ENCODE results near the gene CD101. TPM values are rescaled to one million over a fixed set of nuclear protein-coding genes. Genes with fewer than 3 reads are reported as not detected.
A peak's percentile ranks its signal among the peaks of the same experiment; 100 is the strongest.
"Not testable (repeated sequence)": the region's sequence is repeated elsewhere in the genome, so short reads cannot be mapped to it uniquely, and the experiment has no call there.

CD101 gene, protein sequence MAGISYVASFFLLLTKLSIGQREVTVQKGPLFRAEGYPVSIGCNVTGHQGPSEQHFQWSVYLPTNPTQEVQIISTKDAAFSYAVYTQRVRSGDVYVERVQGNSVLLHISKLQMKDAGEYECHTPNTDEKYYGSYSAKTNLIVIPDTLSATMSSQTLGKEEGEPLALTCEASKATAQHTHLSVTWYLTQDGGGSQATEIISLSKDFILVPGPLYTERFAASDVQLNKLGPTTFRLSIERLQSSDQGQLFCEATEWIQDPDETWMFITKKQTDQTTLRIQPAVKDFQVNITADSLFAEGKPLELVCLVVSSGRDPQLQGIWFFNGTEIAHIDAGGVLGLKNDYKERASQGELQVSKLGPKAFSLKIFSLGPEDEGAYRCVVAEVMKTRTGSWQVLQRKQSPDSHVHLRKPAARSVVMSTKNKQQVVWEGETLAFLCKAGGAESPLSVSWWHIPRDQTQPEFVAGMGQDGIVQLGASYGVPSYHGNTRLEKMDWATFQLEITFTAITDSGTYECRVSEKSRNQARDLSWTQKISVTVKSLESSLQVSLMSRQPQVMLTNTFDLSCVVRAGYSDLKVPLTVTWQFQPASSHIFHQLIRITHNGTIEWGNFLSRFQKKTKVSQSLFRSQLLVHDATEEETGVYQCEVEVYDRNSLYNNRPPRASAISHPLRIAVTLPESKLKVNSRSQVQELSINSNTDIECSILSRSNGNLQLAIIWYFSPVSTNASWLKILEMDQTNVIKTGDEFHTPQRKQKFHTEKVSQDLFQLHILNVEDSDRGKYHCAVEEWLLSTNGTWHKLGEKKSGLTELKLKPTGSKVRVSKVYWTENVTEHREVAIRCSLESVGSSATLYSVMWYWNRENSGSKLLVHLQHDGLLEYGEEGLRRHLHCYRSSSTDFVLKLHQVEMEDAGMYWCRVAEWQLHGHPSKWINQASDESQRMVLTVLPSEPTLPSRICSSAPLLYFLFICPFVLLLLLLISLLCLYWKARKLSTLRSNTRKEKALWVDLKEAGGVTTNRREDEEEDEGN
- total RNA-seq (ENCODE audit: insufficient read depth, low replicate concordance): 0.48 TPM

DNA sequence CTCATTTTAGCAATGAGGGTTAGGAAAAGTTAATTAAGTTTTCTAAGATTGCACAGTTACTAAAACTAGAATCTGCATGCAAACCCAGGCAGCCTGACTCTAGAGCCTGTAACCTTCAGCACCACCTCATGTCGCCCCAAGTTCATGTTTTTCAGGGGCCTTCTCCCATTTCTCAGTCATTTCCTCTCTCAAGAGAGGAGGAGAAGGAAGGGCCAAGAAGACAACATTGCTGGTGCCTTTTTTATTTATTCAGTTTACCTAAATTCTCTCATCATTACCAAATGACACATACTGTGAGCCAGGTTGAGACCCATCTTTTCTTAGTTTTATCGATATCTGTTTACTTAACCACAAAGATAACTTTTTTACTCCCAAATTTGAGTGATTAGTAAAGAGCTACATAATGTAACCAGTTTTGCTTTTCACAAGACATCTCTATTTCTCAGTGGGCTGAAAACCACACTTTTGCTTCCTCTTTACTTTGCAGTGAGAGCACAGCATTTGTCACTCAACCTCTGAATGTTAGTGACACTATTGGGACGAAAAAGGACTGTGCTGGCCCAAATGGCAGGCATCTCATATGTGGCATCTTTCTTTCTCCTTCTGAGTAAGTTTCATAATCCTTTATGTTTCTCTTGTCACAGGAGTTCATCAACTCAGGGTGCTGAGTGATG is at the start of gene CD101:
TSS of gene CD101 (plus strand) at position 507 of the 674 bp plus-strand sequence. CDS start at position 565, 58 bp downstream.
- DNase-seq (ENCODE audit: low spot score): no peak

DNA sequence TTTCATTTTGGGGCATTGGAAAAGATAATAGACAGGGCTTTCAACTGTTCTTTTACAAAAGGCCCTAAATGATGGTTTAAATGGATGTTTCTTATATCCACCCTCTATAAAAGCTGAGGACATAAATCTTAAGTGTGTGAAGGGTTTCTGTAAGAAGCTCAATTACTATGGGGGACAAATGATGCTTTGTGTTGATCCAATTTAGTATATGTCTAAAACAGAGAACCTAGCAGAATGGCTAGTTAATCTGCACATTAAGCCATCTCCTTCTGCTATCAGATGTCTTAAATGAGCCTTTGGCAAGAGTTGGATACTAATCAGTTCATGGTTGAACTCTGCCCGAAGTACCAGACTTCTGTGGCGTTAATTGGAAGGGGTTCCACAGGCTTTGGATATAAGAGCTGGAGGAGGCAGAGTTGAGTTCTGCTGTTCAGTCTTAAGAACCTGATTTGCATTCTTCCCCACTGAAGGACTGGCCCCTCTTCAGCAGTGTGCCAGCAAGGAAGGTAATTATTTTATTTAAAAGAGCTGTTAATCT is 48.8 kb upstream of the CD101 start:
- no peak for DNase-seq (ENCODE audit: low spot score)

DNA sequence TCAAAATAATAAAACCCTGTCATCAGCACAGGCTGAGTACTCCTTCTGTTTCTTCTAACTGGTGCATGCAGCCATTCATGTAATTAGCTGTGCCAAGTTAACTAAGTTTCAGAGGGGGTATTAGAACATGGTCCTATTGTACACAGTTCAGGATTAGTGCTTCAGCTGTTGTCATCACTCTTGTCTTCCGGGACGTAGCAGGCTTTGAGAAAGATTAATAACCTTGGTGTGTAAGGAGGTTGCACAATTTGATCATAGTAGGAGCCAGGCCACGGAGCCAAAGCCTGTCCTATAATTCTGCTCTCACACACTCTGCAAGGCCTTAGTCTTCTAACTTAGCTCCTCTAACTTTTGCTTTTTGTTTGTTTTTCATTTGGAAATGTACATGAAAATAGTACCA is 47.1 kb upstream of the CD101 start:
- peak; percentile 46 for DNase-seq (ENCODE audit: low spot score)

DNA sequence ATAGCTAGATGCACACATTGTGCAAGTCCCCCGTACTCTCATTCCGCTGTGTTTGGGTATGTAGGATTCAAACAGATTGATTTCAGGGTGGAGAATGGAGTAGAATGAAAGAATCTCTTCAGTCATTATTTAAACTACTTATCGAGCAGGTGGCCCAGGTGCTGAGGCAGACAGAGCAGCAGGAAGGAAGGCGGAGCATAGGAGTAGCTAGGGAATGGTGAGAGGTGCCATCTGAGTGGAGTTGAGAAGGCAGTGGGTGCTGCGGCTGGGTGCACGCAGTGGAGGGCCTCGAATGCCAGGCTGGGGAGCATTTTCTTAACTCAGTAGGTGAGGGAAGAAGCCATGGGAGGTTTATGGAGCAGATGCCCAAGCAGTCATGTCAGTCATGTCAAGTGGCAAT is 45.2 kb upstream of the CD101 start:
- no peak for DNase-seq (ENCODE audit: low spot score)

DNA sequence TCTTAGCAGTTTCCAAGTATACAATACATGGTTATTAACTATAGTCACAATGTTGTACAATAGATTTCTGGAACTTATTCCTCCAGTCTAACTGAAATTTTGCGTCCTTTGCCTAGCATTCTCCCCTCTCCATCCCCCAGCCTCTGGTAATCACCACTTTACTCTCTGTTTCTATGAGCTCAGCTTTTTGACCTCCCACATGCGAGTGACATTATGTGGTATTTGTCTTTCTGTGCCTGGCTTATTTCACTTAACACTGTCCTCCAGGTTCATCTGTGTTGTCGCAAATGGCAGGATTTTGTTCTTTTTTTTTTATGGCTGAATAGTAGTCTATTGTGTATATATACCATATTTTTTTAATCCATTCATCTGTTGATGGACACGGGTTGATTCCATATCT is 43.9 kb upstream of the CD101 start:
- no peak for DNase-seq (ENCODE audit: low spot score)

DNA sequence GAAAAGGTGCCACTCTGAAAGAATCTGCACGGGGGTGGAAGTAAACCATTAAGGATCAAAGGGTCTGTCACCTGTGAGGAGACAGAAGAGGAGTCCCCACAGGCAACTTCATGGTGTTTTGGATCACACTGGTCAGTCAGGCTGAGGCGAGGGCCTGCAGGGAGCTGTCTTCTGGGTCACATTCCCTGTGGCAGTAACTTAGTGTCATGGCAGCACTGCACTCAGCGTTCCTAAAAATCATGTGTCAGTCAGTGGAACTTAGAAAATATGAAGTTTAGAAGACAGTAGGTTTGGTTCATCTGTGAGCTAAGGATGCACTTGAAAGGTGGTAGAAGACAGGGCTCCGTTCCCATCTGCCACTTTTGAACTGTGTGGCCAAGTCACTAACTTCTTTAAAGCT is 43.5 kb upstream of the CD101 start:
- no peak for DNase-seq (ENCODE audit: low spot score)

DNA sequence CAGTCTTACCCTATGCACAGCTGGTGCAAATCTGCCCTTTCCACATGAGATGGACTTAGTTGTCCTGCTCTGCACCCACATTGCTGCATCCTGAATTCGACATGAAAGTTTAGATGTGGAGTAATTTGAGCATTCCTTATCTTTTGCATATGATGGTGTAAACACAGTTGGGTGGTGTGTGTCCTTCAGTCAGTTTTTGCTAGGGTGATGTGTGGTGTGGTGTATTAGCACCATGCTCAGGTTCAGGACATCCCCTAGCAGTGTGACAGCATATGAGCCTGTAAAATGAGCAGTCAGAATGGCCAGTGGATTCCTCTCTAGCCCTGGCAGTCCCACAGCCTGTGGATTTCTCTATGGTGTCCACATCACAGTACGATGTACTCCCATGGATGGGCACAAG is 42.6 kb upstream of the CD101 start:
- DNase-seq (ENCODE audit: low spot score): no peak

DNA sequence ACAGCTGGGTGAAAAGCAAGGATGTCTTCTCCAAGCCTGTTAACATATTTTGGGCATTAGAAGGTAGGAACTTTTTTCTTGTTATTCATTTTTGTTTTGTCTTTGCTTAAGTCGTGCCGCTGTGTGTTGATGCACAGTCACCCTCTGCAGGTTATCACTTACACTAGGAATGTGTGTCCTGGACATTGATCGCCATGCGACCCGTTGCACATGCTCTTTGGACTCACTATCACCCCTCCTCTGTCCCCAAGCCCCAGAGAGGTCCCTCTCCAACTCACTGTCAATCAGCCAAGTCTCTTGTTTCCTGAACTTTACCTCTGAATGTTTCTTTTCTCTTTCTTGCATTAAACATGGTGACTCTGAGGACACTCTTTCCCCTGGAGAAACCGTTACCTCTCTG is 40.0 kb upstream of the CD101 start:
- no peak for DNase-seq (ENCODE audit: low spot score)

DNA sequence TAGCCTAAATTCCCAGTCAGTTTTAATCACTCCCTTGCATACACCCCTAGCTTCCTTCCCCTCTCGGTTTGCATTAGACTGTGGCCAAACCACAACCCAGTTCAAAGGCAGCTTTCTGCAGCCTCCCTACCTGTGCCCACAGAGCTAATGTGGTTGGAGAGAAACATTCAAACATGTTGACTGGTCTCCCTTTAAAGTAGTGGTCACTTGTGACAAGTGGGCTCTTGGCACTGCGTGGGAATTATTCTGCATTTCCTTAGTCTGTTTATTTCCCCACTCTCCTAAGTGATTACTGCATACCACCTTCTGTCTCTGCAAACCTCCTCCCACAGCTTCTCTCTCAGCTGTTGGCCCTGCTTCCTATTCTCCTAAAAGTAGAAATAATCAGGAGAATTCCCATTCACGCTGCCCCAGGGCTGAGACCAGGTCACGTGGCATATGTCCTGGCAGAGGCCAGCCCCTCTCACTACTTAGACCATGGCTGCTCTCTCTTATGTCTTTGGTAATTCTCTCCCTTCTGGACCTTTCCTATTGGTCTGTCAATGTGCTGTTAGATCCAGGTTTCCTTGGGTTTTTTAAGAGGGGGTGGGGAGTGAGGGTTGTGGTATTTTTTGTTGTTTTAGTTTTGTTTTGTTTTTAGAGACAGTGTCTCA is 38.4 kb upstream of the CD101 start:
- DNase-seq (ENCODE audit: low spot score): no peak

DNA sequence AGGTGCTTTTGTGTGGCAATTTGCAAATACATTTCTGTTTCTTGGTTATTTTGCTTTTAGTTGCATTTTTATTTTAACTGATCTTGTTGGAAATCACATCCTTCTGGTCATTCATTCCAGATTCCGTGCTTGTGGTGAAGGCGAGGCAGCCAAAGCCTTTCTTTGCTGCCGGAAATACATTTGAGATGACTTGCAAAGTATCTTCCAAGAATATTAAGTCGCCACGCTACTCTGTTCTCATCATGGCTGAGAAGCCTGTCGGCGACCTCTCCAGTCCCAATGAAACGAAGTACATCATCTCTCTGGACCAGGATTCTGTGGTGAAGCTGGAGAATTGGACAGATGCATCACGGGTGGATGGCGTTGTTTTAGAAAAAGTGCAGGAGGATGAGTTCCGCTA is 34.8 kb upstream of the CD101 start:
- no peak for DNase-seq (ENCODE audit: low spot score)

DNA sequence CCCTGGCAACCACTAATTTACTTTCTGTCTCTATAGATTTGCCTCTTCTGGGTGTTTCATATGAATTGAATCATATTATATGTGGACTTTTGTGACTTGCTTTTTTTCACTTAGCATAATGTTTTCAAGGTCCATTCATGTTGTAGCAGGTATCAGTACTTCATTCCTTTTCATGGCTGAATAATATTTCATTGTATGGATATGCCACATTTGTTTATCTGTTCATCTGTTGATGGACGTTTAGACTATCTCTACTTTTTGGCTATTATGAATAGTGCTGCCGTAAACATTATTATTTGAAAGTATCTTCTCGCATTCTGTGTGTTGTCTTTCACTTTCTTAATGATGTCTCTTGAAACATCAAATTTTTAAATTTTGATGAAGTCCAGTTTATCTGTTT is 32.8 kb upstream of the CD101 start:
- DNase-seq (ENCODE audit: low spot score): no peak

DNA sequence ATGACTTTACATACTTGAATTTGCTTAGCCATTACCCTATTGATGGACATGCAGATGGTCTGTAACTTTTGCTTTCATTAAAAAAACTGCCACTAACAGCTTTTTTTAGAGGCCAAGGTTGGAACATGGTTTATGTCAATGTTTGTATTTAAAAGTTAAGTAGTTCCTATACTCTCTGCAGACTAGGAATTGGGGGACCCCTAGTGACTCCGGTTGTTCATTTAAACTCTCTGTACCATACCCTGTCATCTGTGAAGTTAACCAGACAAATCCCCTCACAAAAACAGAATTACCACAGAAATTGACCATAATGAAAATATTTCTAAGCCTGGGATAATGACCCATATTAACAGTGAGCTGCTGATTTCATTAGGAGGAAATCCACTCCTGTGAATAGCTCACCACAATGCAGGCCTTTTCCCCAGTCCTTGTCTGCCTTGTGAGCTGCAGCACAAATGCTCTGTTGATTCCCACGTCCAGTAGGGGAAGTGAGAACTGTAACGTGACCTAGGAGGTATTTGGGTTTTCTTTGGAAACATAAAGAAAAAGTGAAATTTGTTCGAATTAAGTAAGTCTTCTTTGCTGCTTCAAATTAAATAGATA is 30.2 kb upstream of the CD101 start:
- peak; percentile 51 for DNase-seq (ENCODE audit: low spot score)

DNA sequence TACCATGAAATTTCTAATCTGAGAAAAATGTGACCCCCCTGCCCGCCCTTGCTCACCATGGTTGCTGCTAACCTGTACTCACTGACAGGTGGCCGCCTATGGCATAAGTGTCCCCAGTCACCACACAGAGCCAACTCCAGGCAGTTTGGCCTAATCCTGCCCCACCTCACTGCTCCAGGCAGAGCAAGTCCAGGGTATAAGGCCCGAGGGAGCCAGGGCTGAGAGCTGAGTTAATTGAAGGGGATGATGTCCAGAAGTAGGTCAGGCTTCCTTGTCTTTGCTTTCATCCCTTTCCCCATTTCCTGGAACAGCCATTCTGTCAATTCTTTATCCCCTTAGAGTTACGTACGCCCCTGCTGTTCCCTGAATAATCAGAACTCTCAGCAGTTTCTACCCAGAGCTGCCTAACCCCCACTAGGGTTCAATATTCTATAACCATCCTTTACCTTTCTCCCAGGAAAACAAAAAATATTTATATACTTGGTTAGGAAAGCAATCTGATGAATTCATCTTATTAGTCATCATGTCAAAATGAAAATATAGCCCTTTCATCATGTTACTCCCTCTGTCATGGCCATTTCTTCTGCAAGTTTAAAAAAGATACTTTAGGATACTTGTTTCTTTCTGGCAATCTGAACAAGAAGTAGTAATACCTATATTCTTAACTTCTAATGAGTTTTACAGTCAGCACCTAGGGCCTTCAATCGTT is 29.4 kb upstream of the CD101 start:
- no peak for DNase-seq (ENCODE audit: low spot score)

DNA sequence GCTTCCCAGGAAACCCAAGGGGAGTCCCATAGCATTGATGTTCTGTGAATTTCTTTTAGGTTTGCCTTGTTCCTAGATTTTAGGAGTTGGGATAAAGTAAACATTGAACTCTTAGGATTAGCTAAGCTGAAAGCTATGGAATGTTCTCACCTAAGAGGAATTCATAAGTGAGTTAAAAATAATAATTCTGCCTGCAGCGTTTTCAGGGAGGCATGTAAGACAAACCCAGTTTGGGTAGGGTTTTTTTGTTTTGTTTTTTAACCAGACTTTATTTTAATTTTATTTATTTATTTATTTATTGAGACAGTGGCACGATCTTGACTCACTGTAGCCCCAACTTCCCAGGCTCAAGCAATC is 28.9 kb upstream of the CD101 start:
- peak; percentile 23 for DNase-seq (ENCODE audit: low spot score)

DNA sequence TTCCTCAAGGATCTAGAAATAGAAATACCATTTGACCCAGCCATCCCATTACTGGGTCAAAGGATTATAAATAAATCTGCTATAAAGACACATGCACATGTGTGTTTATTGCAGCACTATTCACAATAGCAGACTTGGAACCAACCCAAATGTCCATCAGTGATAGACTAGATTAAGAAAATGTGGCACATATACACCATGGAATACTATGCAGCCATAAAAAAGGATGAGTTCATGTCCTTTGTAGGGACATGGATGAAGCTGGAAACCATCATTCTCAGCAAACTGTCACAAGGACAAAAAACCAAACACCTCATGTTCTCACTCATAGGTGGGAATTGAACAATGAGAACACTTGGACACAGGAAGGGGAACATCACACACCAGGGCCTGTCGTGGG is 21.3 kb upstream of the CD101 start:
- DNase-seq (ENCODE audit: low spot score): not testable (repeated sequence)

DNA sequence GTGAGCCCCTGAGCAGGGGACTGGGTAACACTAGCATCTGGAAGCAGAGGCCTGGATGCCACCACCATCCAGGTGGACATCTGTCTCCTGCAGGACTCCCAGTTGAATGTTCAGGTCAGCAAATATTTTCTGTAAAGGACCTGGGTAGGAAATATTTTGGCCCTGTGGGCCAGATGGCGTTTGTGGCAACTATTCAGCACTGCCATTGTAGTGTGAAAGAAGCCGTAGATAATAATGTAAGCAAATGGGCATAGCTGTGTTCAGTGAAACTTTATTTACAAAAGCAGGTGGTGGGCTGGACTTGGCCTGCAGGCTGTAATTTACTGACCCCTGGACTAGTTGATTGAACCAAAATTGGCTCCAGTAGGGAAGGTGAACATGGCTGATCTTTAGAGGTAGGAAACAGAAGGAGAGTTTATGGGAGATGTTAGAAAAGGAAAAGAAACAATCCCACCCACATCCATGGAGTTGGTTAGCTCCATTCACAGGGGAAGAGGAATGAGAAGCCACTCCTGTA is 20.0 kb upstream of the CD101 start:
- no peak for DNase-seq (ENCODE audit: low spot score)

DNA sequence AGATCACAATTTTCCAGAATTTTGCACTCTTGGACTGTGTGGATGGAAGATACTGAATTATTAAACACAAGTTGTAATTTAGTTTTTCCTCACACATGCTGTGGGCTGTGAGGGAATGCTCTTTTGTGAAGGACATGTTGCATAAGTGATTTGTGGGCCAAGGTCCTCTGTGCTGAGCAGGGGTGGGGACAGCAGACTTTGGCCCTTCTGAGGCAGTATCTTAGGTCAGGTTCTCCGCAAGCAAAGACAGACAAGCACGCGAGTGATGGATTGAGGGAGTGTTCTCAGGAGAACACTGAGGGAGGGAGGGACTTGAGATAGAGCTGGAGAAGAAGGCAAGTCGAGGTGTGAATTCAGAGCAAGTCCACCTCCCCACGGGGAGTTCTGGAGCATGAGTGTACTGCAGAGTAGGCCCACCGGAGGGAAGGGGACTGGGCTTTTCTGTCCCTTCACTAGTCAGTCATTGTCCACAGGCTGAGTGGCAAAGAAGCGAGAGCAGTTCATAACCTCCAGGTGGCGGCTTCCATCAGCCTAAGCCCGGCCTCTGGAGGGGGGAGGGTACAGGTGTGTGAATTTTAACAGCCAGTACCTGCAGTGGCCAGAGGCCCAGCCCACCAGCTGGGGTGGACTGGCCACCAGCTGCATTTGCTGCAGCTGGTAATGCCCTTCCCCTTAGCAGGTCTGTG is 19.1 kb upstream of the CD101 start:
- no peak for DNase-seq (ENCODE audit: low spot score)

DNA sequence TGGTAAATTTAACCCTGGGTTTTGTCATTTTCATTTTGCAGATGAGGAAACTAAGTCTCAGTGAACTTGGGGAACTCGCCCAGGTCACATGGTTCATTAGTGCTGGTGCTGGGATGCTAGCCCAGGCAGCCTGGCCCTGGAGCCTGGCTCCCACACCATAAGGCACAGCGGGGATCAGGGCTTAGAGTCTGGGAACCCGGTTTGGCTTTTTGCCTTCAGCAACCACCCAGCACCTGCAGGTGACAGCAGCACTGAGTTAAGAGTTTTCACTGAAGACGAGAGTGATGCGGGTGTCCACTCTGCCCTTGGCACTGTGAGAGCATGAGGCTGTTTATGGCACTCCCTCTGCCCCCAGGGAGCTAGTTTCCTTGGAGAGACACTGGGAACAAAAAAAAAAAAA is 18.4 kb upstream of the CD101 start:
- DNase-seq (ENCODE audit: low spot score): no peak

DNA sequence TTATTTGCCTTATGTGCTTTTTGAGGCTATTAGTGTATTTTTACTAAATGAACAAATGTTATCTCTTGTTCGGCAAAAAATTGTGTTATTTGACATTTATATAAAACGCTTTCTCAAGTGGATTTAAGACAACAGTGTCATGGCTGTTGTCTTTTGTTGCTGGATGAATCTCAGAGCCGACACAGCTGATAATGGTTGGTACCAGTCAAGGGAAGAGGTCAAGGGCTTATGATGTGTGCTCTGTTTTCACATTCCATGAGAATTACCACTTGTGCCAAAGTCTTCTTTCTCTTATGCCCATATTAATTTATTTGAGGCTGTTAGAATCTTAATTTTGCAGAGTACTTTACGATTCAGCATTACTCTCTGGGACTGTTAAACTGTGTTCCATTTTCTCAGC is 17.9 kb upstream of the CD101 start:
- no peak for DNase-seq (ENCODE audit: low spot score)
